Endothelial cell of umbilical vein (primary cell): ENCODE measurements around the gene TPRA1. TPM values are rescaled to one million over a fixed set of nuclear protein-coding genes. Genes with fewer than 3 reads are reported as not detected.

ENCODE experiments used
- BruUV-seq: library from RNA; stranded (reverse); fragments of 400-500 nt; replicated peaks from 2 replicates; lab custom pipeline; 2021; lab: Mats Ljungman, UMichigan
- CTCF ChIA-PET: fragments of 300-600, 350-600 bp; sonication (Branson Sonifier 250); formaldehyde crosslinking; loops from one replicate; lab custom pipeline; 2021; ENCODE audit warnings: antibody characterized with exemption, inconsistent platforms; lab: Charles Lee
- POLR2A ChIA-PET: fragments of 300-600, 350-600 bp; sonication (Branson Sonifier 250); formaldehyde crosslinking; loops from one replicate; lab custom pipeline; 2021; ENCODE audit warnings: antibody characterized with exemption, inconsistent platforms; lab: Charles Lee
- DNase-seq: peaks from one replicate; pipeline ENCODE4 v3.0.0-alpha.2; 2011; ENCODE audit warnings: low read depth, low spot score
- FAIRE-seq: peaks from 2 replicates; lab custom pipeline; 2011; peaks lifted over from hg19 to GRCh38; lab: Jason Lieb, UNC
- H2AFZ ChIP-seq: 2 replicates; pipeline ENCODE4 v1.6.0; 2012; ENCODE audit warnings: low read depth, low read length, control low read depth, inconsistent platforms
- H3K27ac ChIP-seq: 2 replicates; pipeline ENCODE4 v1.5.1; 2011; ENCODE audit warnings: low read depth, mild to moderate bottlenecking, control low read depth, low read length, moderate library complexity; ENCODE audit not compliant: insufficient read depth
- H3K27me3 ChIP-seq, 2 experiments: 2 replicates each; pipeline versions ENCODE4 v1.6.0 to v1.6.1; 2011; ENCODE audit warnings: low read length in 2 of 2, mixed read lengths in 1 of 2; ENCODE audit not compliant: control insufficient read depth in 2 of 2, insufficient read depth in 2 of 2
- H3K36me3 ChIP-seq, 2 experiments: 2 replicates in 1 of 2; 3 replicates in 1 of 2; pipeline ENCODE4 v1.5.1; 2011; ENCODE audit warnings: low read length in 2 of 2, mild to moderate bottlenecking in 1 of 2, moderate library complexity in 1 of 2; ENCODE audit not compliant: control insufficient read depth in 2 of 2, insufficient read depth in 2 of 2; ENCODE audit errors: extremely low read depth in 1 of 2
- H3K4me1 ChIP-seq: 3 replicates; pipeline ENCODE4 v1.5.1; 2011; ENCODE audit warnings: mild to moderate bottlenecking, low read length; ENCODE audit not compliant: control insufficient read depth, insufficient read depth; ENCODE audit errors: extremely low read depth
- H3K4me2 ChIP-seq: 2 replicates; pipeline ENCODE4 v1.6.1; 2011; ENCODE audit warnings: low read length, control low read depth, mixed read lengths; ENCODE audit not compliant: insufficient read depth
- H3K4me3 ChIP-seq, 3 experiments: fragments of 200-600 bp in 1 of 3; sonication (generic), shearing (Covaris generic) in 1 of 3; replicated peaks in 1 of 3; 2 replicates each; pipeline ENCODE4 v1.5.1; 2011 to 2016; ENCODE audit warnings: control low read depth in 3 of 3, low read length in 3 of 3, mild to moderate bottlenecking in 2 of 3, inconsistent platforms in 1 of 3, low read depth in 1 of 3, moderate library complexity in 1 of 3; ENCODE audit not compliant: insufficient read depth in 1 of 3
- H3K79me2 ChIP-seq: 2 replicates; pipeline ENCODE4 v1.6.0; 2012; ENCODE audit warnings: low read length, inconsistent platforms; ENCODE audit not compliant: control insufficient read depth, insufficient read depth
- H3K9ac ChIP-seq: replicated peaks from 2 replicates; pipeline ENCODE3; 2011; ENCODE audit warnings: low read length, control low read depth; ENCODE audit not compliant: insufficient read depth; ENCODE audit errors: extremely low read depth
- H3K9me1 ChIP-seq: replicated peaks from 3 replicates; pipeline ENCODE4 v1.6.0; 2011; ENCODE audit warnings: mild to moderate bottlenecking, low read length; ENCODE audit not compliant: control insufficient read depth, insufficient read depth; ENCODE audit errors: extremely low read depth
- H3K9me3 ChIP-seq: replicated peaks from 2 replicates; pipeline ENCODE4 v1.5.1; 2012; ENCODE audit warnings: low read length, inconsistent platforms; ENCODE audit not compliant: control insufficient read depth, insufficient read depth
- H4K20me1 ChIP-seq: replicated peaks from 2 replicates; pipeline ENCODE3; 2011; ENCODE audit warnings: mild to moderate bottlenecking, low read length; ENCODE audit not compliant: control insufficient read depth, insufficient read depth; ENCODE audit errors: extremely low read depth
- CTCF ChIP-seq, 2 donors: IDR thresholded peaks; 1 replicate in 1 of 2; 2 replicates in 1 of 2; pipeline ENCODE4 v1.5.1; 2011; ENCODE audit warnings: low read length in 2 of 2, mild to moderate bottlenecking in 2 of 2, moderate library complexity in 2 of 2, control low read depth in 1 of 2, inconsistent platforms in 1 of 2, low read depth in 1 of 2; ENCODE audit not compliant: insufficient read depth in 1 of 2; ENCODE audit errors: extremely low read depth in 1 of 2
- EZH2 ChIP-seq: IDR thresholded peaks from 2 replicates; pipeline ENCODE4 v1.6.1; 2012; ENCODE audit warnings: borderline replicate concordance, low read depth, mild to moderate bottlenecking, moderate library complexity, low read length, inconsistent platforms; ENCODE audit not compliant: severe bottlenecking
- FOS ChIP-seq: IDR thresholded peaks from 2 replicates; pipeline ENCODE4 v1.6.1; 2011; ENCODE audit warnings: mild to moderate bottlenecking, low read length, moderate library complexity, borderline replicate concordance; ENCODE audit not compliant: insufficient read depth
- GATA2 ChIP-seq: IDR thresholded peaks from 2 replicates; pipeline ENCODE4 v1.7.0; 2011; ENCODE audit warnings: low read depth, mild to moderate bottlenecking, moderate library complexity, mixed read lengths, low read length; ENCODE audit not compliant: insufficient read length, insufficient read depth
- JUN ChIP-seq: IDR thresholded peaks from 2 replicates; pipeline ENCODE4 v1.6.1; 2011; ENCODE audit warnings: borderline replicate concordance, low read depth; ENCODE audit not compliant: insufficient read length, insufficient read depth
- MAX ChIP-seq: IDR thresholded peaks from 2 replicates; pipeline ENCODE4 v1.6.1; 2011; ENCODE audit not compliant: insufficient read depth, insufficient read length
- MYC ChIP-seq: IDR thresholded peaks from one replicate; pipeline ENCODE4 v1.6.1; 2011; ENCODE audit warnings: mild to moderate bottlenecking, low read depth, low read length
- POLR2A ChIP-seq: IDR thresholded peaks from 2 replicates; pipeline ENCODE4 v1.6.1; 2012; ENCODE audit warnings: low read depth, mild to moderate bottlenecking, control low read depth, low read length
- POLR2AphosphoS5 ChIP-seq: IDR thresholded peaks from 2 replicates; pipeline ENCODE4 v1.6.1; 2012; ENCODE audit warnings: low read depth, mild to moderate bottlenecking, control low read depth, low read length, moderate library complexity; ENCODE audit not compliant: insufficient read depth
- dilution Hi-C: fragments of 300-500 bp; cut with MboI; formaldehyde crosslinking; loops from one replicate; pipeline ENCODE4 v1.15.0; 2019; ENCODE audit warnings: low sequenced_read_pairs; ENCODE audit not compliant: extremely low pct_ligation_motif_present
- intact Hi-C: fragments of 100-400 bp; cut with micrococcal nuclease; formaldehyde crosslinking; loops from one replicate; pipeline ENCODE4 v1.10.0; 2022
- polyA plus RNA-seq, 4 experiments: library from polyadenylated mRNA; depleted of rRNA in 3 of 4; stranded (reverse) in 3 of 4; unstranded in 1 of 4; fragments of >200 nt; gene quantifications; 2 replicates each; pipeline versions ENCODE4 v1.2.1 to v1.2.3, GENCODE V29; 2011 to 2012; ENCODE audit warnings: missing spikeins in 1 of 4
- total RNA-seq: library from RNA; stranded (reverse); gene quantifications from 2 replicates; pipeline ENCODE4 v1.2.3, GENCODE V29; 2021

Gene TPRA1
- total and polyA plus RNA-seq, 2 donors (not counting 3 experiments of a cell fraction or from before 2014, with no cell fraction given) = 34.3 to 58.0 TPM

GRCh38 chr3:127637546-127637945, 47.0 kb upstream of the TPRA1 start:
- H3K9me1 ChIP-seq = no peaks in the 10 kb centered on the region
- H3K27me3 ChIP-seq = peaks cover 2 to 10% of the 10 kb centered on the region in 2 experiments
- no peak for DNase-seq
- CTCF ChIA-PET = interaction anchor here (0.6 kb wide), 1 partner anchor 11 kb away, joined by 3 read pairs; no protein-coding TSS in a partner anchor
- no peak for TF ChIP-seq FOS
- TF ChIP-seq CTCF (IDR thresholded peaks at IDR 0.05; ENCODE audit: extremely low read depth in 1 of 2, insufficient read depth in 1 of 2, low read depth in 1 of 2, low read length in 2 of 2) = no peak
- TF ChIP-seq EZH2 = no peak
- no peak for TF ChIP-seq MYC
- dilution Hi-C loops = no loop called here
- H3K4me3 ChIP-seq = no peak overlapping the region
- no peak overlapping the region for H3K27ac ChIP-seq
- no peaks in the 10 kb centered on the region for H4K20me1 ChIP-seq
- H3K4me1 ChIP-seq = no peaks in the 10 kb centered on the region
- no peaks in the 10 kb centered on the region for H3K9me3 ChIP-seq
- POLR2A ChIA-PET = no interaction called here
- FAIRE-seq = no peak
- intact Hi-C loops = no loop called here
- no peak overlapping the region for H3K9ac ChIP-seq
- BruUV-seq = no TSS peak
- no peak overlapping the region for H2AFZ ChIP-seq
- H3K4me2 ChIP-seq = no peak overlapping the region
- H3K79me2 ChIP-seq = no peaks in the 10 kb centered on the region
- H3K36me3 ChIP-seq = no peaks in the 10 kb centered on the region

- no peak for FAIRE-seq
- H3K27ac ChIP-seq = no peak overlapping the region
- intact Hi-C loops (no loop called here), dilution Hi-C loops (no loop called here)
- TF ChIP-seq MAX (no peak), POLR2A (no peak), CTCF (IDR thresholded peaks at IDR 0.05; ENCODE audit: extremely low read depth in 1 of 2, insufficient read depth in 1 of 2, low read depth in 1 of 2, low read length in 2 of 2) (no peak), POLR2AphosphoS5 (no peak), MYC (no peak), EZH2 (no peak), FOS (no peak), JUN (no peak), GATA2 (no peak)
- no peak overlapping the region for H2AFZ ChIP-seq
- no peaks in the 10 kb centered on the region for H3K79me2 ChIP-seq
- no peak overlapping the region for H3K9ac ChIP-seq
- no peaks in the 10 kb centered on the region for H4K20me1 ChIP-seq
- ChIA-PET CTCF (interaction anchor here (1.0 kb wide), 1 partner anchor 59 kb away, joined by 3 read pairs; no protein-coding TSS in a partner anchor), POLR2A (no interaction called here)
- H3K4me2 ChIP-seq = no peak overlapping the region
- no peak overlapping the region for H3K4me3 ChIP-seq
- no peak for DNase-seq
- no peaks in the 10 kb centered on the region for H3K36me3 ChIP-seq
- no peaks in the 10 kb centered on the region for H3K9me3 ChIP-seq
- no TSS peak for BruUV-seq
- H3K9me1 ChIP-seq = no peaks in the 10 kb centered on the region
- H3K27me3 ChIP-seq = peaks cover 16 to 26% of the 10 kb centered on the region in 2 experiments
- peaks cover 2% of the 10 kb centered on the region for H3K4me1 ChIP-seq
Observed at GRCh38 chr3:127634653-127635052, 44.1 kb upstream of the TPRA1 start.
